DMS53 (cell line): Measurements from ENCODE around the gene TRIM69.
"Not testable (repeated sequence)": the region's sequence is repeated elsewhere in the genome, so short reads cannot be mapped to it uniquely, and the experiment has no call there.

Experiments
- DNase-seq: peaks from one replicate; lab custom pipeline; 2025; lab: John Stamatoyannopoulos, UW

The TRIM69 gene, protein sequence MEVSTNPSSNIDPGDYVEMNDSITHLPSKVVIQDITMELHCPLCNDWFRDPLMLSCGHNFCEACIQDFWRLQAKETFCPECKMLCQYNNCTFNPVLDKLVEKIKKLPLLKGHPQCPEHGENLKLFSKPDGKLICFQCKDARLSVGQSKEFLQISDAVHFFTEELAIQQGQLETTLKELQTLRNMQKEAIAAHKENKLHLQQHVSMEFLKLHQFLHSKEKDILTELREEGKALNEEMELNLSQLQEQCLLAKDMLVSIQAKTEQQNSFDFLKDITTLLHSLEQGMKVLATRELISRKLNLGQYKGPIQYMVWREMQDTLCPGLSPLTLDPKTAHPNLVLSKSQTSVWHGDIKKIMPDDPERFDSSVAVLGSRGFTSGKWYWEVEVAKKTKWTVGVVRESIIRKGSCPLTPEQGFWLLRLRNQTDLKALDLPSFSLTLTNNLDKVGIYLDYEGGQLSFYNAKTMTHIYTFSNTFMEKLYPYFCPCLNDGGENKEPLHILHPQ

DNA sequence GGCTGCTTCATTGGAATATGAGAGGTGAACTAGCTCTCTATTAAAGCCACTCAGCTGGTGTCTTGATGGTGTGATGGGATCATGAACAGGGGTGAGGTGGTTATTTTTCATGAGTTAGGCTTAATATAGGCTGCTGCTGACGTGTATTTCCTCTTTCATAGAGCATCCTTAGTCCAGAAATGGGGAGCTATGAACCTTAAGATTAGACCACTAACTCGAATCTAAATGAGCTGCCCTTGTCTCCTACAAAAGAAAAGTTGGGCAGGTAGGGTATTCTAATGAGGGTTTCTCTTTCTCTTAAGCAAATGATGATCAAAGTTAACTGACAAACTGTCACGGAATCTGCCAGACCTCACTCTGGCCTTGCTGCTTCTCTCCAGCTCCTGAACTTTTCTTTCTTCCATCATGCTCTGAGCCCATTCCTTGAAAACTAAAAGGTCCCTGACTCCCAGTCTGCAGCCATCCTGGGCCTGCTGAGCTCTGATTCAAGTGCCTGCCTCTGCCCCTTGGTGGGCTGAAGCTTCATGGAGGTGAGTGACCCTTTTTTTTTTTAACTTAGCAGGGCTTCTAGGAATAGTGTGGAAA lies at the start of gene TRIM69:
TSS of gene TRIM69 (plus strand) at position 348 of the 585 bp plus-strand sequence. CDS start at position 525, 177 bp downstream.
- DNase-seq: no peak

DNA sequence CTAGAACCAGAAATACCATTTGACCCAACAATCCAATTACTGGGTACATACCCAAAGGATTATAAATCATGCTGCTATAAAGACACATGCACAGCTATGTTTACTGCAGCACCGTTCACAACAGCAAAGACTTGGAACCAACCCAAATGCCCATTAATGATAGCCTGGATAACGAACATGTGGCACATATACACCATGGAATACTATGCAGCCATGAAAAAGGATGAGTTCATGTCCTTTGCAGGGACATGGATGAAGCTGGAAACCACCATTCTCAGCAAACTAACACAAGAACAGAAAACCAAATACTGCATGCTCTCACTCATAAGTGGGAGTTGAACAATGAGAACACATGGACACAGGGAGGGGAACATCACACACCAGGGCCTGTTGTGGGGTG lies 47.0 kb upstream of the TRIM69 start:
- not testable (repeated sequence) for DNase-seq

DNA sequence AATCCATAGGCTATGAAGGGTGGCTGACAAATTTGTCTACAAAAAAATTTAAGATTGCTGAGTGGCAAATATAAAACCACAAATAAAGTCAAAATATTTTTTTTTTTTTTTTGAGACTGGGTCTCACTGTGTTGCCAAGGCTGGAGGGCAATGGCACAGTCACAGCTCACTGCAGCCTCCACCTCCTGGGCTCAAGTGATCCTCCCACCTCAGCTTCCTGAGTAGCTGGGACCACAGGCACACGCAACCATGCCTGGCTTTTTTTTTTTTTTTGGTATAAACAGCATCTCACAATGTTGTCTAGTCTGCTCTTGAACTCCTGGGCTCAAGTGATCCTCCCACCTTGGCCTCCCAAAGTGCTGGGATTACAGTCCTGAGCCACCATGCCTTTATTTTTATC lies 46.1 kb upstream of the TRIM69 start:
- DNase-seq: not testable (repeated sequence)

DNA sequence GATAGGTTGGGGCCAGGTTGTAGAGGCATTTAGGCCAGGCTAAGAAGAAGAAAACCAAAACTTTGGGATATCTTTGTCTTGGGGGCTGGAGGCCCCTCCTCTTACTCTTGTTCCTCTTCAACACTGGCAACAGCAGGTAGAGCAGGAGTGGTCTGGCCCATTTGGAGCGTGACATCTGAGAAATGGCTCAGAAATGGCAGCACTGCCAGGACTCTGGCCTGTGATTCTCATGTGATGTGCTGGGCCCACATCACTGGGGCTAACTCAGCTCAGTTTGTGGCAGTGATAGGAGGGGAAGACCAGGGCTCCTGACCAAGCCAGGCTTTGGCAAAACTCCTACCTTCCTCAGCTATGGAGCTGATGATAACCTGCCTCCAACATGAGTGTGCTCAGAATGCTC lies 43.7 kb upstream of the TRIM69 start:
- DNase-seq: no peak

DNA sequence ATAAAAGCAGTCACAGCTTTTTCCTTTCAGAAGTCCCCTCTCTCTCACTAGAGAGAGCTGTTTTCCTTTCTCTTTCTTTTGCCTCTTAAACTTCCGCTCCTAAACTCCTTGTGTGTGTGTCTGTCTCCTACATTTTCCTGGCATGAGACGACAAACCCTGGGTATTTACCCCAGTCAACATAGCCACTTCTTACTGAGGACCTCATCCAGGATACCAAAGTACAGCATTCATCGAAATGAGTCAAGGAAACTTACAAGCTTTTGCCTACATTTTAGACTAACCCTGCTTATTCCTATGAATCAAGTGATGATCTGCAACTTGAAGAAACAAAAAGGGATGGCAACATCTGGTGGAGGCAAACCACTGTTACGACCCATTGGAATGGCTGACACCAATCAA lies 41.9 kb upstream of the TRIM69 start:
- no peak for DNase-seq

DNA sequence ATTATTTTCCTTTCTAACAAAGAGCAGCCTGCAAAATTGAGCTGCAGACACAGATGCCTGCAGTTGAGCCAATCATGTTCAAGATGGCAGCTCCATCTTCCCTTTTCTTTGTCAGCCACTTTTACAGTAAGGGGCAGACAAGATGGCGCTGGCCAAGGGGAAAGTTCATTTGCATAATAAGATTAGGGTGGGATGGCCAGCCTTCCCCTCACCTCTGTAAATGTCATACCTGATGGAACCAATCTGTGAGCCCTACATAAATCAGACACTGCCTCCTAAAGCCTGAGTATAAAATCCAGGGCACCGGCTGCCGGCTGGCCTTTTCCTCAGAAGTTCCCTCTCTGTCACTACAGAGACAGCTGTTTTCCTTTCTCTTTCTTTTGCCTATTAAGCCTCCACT lies 41.0 kb upstream of the TRIM69 start:
- no peak for DNase-seq

DNA sequence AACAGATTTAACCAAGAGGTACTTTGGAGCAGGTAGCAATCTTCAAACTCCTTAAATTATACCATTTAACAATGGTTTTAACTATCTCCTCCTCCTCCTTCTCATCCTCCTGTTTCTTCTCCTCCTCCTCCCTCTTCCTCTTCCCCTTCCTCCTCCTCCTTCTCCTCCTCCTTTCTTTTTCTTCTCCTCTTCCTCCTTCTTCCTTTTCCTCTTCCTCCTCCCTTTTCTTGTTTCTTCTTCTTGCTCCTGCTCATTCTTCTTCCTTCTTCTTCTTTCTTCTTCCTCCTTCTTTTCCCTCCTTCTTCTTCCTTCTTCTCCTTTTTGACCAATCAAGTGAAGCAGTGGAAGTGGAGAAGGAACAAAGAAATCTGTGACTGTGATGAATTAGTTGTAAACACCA lies 39.3 kb upstream of the TRIM69 start:
- no peak for DNase-seq

DNA sequence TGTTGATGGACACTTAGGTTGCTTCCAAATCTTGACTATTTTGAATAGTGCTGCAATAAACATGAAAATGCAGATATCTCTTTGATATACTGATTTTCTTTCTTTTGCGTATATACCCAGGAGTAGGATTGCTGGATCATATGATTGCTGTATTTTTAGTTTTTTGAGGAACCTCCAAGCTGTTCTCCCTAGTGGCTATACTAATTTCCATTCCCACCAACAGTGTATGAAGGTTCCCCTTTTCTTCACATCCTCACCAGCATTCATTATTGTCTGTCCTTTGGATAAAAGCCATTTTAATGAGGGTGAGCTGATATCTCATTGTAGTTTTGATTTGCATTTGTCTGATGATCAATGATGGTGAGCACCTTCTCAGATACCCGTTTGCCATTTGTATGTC lies 37.7 kb upstream of the TRIM69 start:
- no peak for DNase-seq

DNA sequence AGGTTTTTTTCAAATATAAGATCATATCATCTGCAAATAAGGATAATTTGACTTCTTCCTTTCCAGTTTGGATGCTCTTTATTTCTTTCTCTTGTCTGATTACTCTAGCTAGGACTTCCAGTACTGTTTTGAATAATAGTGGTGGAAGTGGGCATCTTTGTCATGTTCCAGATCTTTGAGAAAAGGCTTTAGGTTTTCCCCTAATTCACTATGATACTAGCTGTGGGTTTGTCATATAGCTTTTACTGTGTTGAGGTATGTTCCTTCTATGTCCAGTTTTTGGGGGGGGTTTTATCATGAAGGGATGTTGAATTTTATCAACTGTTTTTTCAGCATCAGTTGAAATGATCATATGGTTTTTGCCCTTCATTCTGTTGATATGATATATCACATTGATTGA lies 35.7 kb upstream of the TRIM69 start:
- DNase-seq: not testable (repeated sequence)

DNA sequence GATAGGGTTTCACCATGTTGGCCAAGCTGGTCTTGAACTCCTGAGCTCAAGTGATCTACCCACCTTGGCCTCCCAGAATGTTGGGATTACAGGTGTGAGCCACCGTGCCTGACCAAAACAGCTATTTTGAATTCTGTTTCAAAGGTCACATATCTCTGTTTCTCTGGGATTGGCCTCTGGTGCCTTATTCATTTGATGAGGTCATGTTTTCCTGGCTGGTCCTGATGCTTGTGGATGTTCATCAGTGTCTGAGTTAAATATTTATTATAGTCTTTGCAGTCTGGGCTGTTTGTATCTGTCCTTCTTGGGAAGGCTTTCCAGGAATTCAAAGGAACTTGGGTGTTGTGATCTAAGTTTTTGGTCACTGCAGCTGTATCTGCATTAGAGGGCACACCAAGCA lies 30.3 kb upstream of the TRIM69 start:
- no peak for DNase-seq

DNA sequence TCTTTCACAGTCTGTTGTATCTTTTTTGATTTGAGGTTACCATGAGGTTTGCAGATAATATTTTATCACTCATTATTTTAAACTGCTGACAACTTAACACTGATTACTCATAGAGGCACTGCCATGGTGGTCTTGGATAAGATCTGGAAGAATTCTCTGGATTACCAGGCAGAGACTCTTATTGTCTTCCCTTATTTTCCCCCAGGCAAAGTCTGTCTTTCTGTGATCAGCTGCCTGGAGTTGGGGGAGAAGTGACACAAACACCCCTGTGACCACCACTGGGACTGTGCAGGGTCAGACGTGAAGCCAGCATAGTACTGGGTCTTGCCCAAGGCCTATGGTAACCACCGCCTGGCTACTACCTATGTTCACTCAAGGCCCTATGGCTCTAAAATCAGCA lies 29.9 kb upstream of the TRIM69 start:
- no peak for DNase-seq

DNA sequence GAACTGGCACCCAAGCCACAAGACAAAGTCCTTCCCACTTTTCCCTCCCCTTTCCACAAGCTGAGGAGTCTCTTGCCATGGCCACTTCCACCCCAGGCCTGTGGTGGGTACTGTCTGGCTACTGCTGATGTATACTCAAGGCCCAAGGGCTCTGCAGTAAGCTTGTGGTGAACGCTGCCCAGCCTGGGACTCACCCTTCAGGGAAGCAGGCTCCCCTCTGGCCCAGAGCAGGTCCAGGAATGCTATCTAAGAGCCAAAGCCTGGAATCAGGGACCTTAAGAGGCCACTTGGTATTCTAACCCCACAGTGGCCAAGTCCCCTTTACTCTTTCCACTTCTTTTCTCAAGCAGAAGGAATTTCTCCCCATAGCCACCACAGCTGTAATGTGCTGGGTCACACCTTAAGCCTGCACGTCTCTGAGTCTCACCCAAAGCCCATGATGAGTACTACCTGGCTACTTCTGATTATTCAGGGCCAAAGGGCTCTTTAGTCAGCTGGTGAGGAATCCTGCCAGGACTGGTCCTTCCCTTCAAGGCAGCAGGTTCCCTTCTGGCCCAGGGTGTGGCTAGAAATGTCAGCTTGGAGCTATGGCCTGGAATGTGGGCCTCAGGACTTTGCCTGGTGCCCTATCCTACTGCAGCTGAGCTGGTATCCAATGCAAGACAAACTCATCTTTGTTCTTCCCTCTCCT lies 29.2 kb upstream of the TRIM69 start:
- no peak for DNase-seq

DNA sequence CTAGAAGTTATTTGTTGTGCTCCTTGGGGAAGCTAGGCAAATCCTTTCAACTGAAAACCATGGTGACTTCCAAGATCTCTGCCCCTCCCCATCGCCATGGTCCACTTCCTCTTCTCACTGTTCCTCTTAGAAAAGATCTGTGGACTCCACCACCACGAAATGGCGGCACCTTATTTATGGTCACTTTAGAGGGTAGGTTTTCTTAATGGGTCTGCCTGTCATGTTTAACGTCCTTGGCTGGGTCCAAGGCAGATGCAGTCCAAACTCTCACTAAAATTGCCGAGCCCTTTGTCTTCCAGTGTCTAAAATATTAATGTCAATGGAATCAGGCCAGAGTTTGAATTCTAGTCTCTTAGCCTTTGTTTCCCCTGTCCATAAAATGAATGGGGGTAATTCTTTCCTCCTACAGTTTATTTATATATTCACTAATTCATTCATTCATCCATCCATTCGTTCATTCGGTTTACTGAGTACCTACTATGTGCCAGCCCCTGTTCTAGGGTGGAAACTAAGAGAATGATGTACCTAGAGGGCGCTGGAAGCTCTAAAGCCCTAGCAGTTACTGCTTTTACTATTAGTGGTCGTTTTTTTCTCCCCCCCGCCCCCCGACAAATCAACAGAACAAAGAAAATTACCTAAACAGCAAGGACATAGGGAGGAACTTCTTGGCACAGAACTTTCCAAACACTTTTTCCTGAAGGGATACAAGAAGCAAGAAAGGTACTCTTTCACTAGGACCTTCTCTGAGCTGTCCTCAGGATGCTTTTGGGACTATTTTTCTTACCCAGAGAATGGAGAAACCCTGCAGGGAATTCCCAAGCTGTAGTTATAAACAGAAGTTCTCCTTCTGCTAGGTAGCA lies 25.9 kb upstream of the TRIM69 start:
- DNase-seq: peak; percentile 48

DNA sequence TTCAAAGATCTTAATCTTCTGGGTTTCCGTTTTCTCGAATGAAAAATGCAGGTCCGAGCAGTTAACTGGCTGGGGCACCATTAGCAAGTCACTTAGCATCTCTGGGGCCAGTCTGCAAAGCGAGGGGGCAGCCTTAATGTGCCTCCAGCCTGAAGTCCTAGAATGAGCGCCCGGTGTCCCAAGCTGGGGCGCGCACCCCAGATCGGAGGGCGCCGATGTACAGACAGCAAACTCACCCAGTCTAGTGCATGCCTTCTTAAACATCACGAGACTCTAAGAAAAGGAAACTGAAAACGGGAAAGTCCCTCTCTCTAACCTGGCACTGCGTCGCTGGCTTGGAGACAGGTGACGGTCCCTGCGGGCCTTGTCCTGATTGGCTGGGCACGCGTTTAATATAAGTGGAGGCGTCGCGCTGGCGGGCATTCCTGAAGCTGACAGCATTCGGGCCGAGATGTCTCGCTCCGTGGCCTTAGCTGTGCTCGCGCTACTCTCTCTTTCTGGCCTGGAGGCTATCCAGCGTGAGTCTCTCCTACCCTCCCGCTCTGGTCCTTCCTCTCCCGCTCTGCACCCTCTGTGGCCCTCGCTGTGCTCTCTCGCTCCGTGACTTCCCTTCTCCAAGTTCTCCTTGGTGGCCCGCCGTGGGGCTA lies 25.1 kb upstream of the TRIM69 start, which contains the start of the genes B2M and PATL2:
TSS of gene B2M (plus strand) at position 422 of the 647 bp plus-strand sequence. CDS start at position 452, 30 bp downstream.
TSS of gene PATL2 (minus strand) at position 228 of the 647 bp plus-strand sequence. CDS start 34,833 bp downstream, outside the sequence.
- DNase-seq: peak; percentile 96

DNA sequence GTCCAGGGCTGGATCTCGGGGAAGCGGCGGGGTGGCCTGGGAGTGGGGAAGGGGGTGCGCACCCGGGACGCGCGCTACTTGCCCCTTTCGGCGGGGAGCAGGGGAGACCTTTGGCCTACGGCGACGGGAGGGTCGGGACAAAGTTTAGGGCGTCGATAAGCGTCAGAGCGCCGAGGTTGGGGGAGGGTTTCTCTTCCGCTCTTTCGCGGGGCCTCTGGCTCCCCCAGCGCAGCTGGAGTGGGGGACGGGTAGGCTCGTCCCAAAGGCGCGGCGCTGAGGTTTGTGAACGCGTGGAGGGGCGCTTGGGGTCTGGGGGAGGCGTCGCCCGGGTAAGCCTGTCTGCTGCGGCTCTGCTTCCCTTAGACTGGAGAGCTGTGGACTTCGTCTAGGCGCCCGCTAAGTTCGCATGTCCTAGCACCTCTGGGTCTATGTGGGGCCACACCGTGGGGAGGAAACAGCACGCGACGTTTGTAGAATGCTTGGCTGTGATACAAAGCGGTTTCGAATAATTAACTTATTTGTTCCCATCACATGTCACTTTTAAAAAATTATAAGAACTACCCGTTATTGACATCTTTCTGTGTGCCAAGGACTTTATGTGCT lies 24.5 kb upstream of the TRIM69 start:
- DNase-seq: peak; percentile 57

DNA sequence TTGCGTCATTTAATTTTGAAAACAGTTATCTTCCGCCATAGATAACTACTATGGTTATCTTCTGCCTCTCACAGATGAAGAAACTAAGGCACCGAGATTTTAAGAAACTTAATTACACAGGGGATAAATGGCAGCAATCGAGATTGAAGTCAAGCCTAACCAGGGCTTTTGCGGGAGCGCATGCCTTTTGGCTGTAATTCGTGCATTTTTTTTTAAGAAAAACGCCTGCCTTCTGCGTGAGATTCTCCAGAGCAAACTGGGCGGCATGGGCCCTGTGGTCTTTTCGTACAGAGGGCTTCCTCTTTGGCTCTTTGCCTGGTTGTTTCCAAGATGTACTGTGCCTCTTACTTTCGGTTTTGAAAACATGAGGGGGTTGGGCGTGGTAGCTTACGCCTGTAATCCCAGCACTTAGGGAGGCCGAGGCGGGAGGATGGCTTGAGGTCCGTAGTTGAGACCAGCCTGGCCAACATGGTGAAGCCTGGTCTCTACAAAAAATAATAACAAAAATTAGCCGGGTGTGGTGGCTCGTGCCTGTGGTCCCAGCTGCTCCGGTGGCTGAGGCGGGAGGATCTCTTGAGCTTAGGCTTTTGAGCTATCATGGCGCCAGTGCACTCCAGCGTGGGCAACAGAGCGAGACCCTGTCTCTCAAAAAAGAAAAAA lies 23.9 kb upstream of the TRIM69 start:
- DNase-seq: peak; percentile 61

DNA sequence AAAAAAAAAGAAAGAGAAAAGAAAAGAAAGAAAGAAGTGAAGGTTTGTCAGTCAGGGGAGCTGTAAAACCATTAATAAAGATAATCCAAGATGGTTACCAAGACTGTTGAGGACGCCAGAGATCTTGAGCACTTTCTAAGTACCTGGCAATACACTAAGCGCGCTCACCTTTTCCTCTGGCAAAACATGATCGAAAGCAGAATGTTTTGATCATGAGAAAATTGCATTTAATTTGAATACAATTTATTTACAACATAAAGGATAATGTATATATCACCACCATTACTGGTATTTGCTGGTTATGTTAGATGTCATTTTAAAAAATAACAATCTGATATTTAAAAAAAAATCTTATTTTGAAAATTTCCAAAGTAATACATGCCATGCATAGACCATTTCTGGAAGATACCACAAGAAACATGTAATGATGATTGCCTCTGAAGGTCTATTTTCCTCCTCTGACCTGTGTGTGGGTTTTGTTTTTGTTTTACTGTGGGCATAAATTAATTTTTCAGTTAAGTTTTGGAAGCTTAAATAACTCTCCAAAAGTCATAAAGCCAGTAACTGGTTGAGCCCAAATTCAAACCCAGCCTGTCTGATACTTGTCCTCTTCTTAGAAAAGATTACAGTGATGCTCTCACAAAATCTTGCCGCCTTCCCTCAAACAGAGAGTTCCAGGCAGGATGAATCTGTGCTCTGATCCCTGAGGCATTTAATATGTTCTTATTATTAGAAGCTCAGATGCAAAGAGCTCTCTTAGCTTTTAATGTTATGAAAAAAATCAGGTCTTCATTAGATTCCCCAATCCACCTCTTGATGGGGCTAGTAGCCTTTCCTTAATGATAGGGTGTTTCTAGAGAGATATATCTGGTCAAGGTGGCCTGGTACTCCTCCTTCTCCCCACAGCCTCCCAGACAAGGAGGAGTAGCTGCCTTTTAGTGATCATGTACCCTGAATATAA lies 23.0 kb upstream of the TRIM69 start:
- peak; percentile 58 for DNase-seq

DNA sequence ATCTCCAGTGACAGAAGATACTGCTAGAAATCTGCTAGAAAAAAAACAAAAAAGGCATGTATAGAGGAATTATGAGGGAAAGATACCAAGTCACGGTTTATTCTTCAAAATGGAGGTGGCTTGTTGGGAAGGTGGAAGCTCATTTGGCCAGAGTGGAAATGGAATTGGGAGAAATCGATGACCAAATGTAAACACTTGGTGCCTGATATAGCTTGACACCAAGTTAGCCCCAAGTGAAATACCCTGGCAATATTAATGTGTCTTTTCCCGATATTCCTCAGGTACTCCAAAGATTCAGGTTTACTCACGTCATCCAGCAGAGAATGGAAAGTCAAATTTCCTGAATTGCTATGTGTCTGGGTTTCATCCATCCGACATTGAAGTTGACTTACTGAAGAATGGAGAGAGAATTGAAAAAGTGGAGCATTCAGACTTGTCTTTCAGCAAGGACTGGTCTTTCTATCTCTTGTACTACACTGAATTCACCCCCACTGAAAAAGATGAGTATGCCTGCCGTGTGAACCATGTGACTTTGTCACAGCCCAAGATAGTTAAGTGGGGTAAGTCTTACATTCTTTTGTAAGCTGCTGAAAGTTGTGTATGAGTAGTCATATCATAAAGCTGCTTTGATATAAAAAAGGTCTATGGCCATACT lies 21.1 kb upstream of the TRIM69 start:
- no peak for DNase-seq
